ENCODE measurements around the gene DISC1. TPM values are rescaled to one million over a fixed set of nuclear protein-coding genes. Genes with fewer than 3 reads are reported as not detected.
"Not testable (repeated sequence)": the region's sequence is repeated elsewhere in the genome, so short reads cannot be mapped to it uniquely, and the experiment has no call there.

The DISC1 gene
- total and polyA plus RNA-seq, 2 donors (not counting 3 experiments of a cell fraction or from before 2014, with no cell fraction given) = 3.3 to 14.7 TPM

- FAIRE-seq (no peak), DNase-seq (ENCODE audit: low read depth, low spot score) (peak; percentile 38)
- intact Hi-C loops (cut with micrococcal nuclease) = no loop called here
- no peak overlapping the region for H3K27ac ChIP-seq (ENCODE audit: insufficient read depth, low read depth, low read length)
- no peaks in the 10 kb centered on the region for H4K20me1 ChIP-seq (replicated peaks; ENCODE audit: control insufficient read depth, extremely low read depth, insufficient read depth, low read length)
- TF ChIP-seq FOS (IDR thresholded peaks at IDR 0.05; ENCODE audit: borderline replicate concordance, insufficient read depth, low read length) (peak; percentile 56), JUN (IDR thresholded peaks at IDR 0.05; ENCODE audit: borderline replicate concordance, insufficient read depth, insufficient read length, low read depth) (peak; percentile 55), GATA2 (IDR thresholded peaks at IDR 0.05; ENCODE audit: insufficient read depth, insufficient read length, low read depth, low read length) (no peak)
- no peak overlapping the region for H3K9ac ChIP-seq (replicated peaks; ENCODE audit: extremely low read depth, insufficient read depth, low read length)
- H3K4me3 ChIP-seq (replicated peaks in 1 of 3; ENCODE audit: insufficient read depth in 1 of 3, low read depth in 1 of 3, low read length in 3 of 3) = no peak overlapping the region
- no peaks in the 10 kb centered on the region for H3K4me1 ChIP-seq (ENCODE audit: control insufficient read depth, extremely low read depth, insufficient read depth, low read length)
- H3K4me2 ChIP-seq (ENCODE audit: insufficient read depth, low read length) = no peak overlapping the region
- ChIA-PET CTCF (no interaction called here), POLR2A (no interaction called here)
- no TSS peak for BruUV-seq (replicated peaks)
- no peaks in the 10 kb centered on the region for H3K79me2 ChIP-seq (ENCODE audit: control insufficient read depth, insufficient read depth, low read length)
- H3K9me1 ChIP-seq (replicated peaks; ENCODE audit: control insufficient read depth, extremely low read depth, insufficient read depth, low read length) = no peaks in the 10 kb centered on the region
- no peaks in the 10 kb centered on the region for H3K27me3 ChIP-seq (ENCODE audit: control insufficient read depth in 2 of 2, insufficient read depth in 2 of 2, low read length in 2 of 2)
- no peaks in the 10 kb centered on the region for H3K9me3 ChIP-seq (replicated peaks; ENCODE audit: control insufficient read depth, insufficient read depth, low read length)
- no peaks in the 10 kb centered on the region for H3K36me3 ChIP-seq (ENCODE audit: control insufficient read depth in 2 of 2, extremely low read depth in 1 of 2, insufficient read depth in 2 of 2, low read length in 2 of 2)
- no peak overlapping the region for H2AFZ ChIP-seq (ENCODE audit: low read depth, low read length)
- dilution Hi-C loops (cut with MboI; ENCODE audit: extremely low pct_ligation_motif_present, low sequenced_read_pairs) = no loop called here
Observed at GRCh38 chr1:231636157-231636556, 9.6 kb downstream of the DISC1 start.

GRCh38 chr1:231636922-231637321 lies 10.3 kb downstream of the DISC1 start:
- H3K79me2 ChIP-seq (ENCODE audit: control insufficient read depth, insufficient read depth, low read length); H3K27ac ChIP-seq (ENCODE audit: insufficient read depth, low read depth, low read length); BruUV-seq (replicated peaks); POLR2A ChIA-PET; H3K36me3 ChIP-seq (ENCODE audit: control insufficient read depth in 2 of 2, extremely low read depth in 1 of 2, insufficient read depth in 2 of 2, low read length in 2 of 2); dilution Hi-C loops (cut with MboI; ENCODE audit: extremely low pct_ligation_motif_present, low sequenced_read_pairs); H4K20me1 ChIP-seq (replicated peaks; ENCODE audit: control insufficient read depth, extremely low read depth, insufficient read depth, low read length); H3K4me1 ChIP-seq (ENCODE audit: control insufficient read depth, extremely low read depth, insufficient read depth, low read length); H2AFZ ChIP-seq (ENCODE audit: low read depth, low read length); intact Hi-C loops (cut with micrococcal nuclease); FAIRE-seq; H3K9me3 ChIP-seq (replicated peaks; ENCODE audit: control insufficient read depth, insufficient read depth, low read length); H3K9ac ChIP-seq (replicated peaks; ENCODE audit: extremely low read depth, insufficient read depth, low read length); CTCF ChIA-PET; H3K4me2 ChIP-seq (ENCODE audit: insufficient read depth, low read length); H3K4me3 ChIP-seq (replicated peaks in 1 of 3; ENCODE audit: insufficient read depth in 1 of 3, low read depth in 1 of 3, low read length in 3 of 3); DNase-seq (ENCODE audit: low read depth, low spot score); H3K27me3 ChIP-seq (ENCODE audit: control insufficient read depth in 2 of 2, insufficient read depth in 2 of 2, low read length in 2 of 2); H3K9me1 ChIP-seq (replicated peaks; ENCODE audit: control insufficient read depth, extremely low read depth, insufficient read depth, low read length): not testable (repeated sequence)
